ENCODE results near the gene MIER2. TPM values are rescaled to one million over a fixed set of nuclear protein-coding genes. Genes with fewer than 3 reads are reported as not detected.
"Not testable (repeated sequence)": the region's sequence is repeated elsewhere in the genome, so short reads cannot be mapped to it uniquely, and the experiment has no call there.

The MIER2 gene
- total RNA-seq, 2 experiments from 2014 or later, result 9.5 to 11.5 TPM

- peaks cover 20% of the 10 kb centered on the region for H3K4me1 ChIP-seq (ENCODE audit: insufficient read depth, low read length)
- CTCF ChIA-PET, result interaction anchor here (1.6 kb wide), 1 partner anchor 122 kb away, joined by 3 read pairs; no protein-coding TSS in a partner anchor
- no peak overlapping the region for H3K4me3 ChIP-seq (ENCODE audit: low read length)
- intact Hi-C loops (cut with DNase I, micrococcal nuclease), result no loop called here
- ATAC-seq (ENCODE audit: poor library complexity) (no peak), DNase-seq (peak in 2 of 14 experiments; percentile 7 to 25)
- H3K9me3 Mint-ChIP-seq, result no peaks in the 10 kb centered on the region
- H3K36me3 Mint-ChIP-seq (ENCODE audit: low read depth), result no peaks in the 10 kb centered on the region
- H3K27me3 ChIP-seq (ENCODE audit: control insufficient read depth in 1 of 2, insufficient read depth in 2 of 2, low read length in 2 of 2), result peaks cover 19 to 26% of the 10 kb centered on the region in 2 experiments
- H3K4me3 Mint-ChIP-seq, result no peak overlapping the region
- no peaks in the 10 kb centered on the region for H3K36me3 ChIP-seq (ENCODE audit: insufficient read depth, low read length)
- H3K27ac Mint-ChIP-seq, result no peak overlapping the region
- TF ChIP-seq, protein P1, sequence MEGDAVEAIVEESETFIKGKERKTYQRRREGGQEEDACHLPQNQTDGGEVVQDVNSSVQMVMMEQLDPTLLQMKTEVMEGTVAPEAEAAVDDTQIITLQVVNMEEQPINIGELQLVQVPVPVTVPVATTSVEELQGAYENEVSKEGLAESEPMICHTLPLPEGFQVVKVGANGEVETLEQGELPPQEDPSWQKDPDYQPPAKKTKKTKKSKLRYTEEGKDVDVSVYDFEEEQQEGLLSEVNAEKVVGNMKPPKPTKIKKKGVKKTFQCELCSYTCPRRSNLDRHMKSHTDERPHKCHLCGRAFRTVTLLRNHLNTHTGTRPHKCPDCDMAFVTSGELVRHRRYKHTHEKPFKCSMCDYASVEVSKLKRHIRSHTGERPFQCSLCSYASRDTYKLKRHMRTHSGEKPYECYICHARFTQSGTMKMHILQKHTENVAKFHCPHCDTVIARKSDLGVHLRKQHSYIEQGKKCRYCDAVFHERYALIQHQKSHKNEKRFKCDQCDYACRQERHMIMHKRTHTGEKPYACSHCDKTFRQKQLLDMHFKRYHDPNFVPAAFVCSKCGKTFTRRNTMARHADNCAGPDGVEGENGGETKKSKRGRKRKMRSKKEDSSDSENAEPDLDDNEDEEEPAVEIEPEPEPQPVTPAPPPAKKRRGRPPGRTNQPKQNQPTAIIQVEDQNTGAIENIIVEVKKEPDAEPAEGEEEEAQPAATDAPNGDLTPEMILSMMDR (IDR thresholded peaks at IDR 0.05), result no peak
- H3K27ac ChIP-seq (ENCODE audit: low read depth in 1 of 2, low read length in 2 of 2), result no peak overlapping the region
- H3K9me3 ChIP-seq (ENCODE audit: control insufficient read depth in 1 of 2, insufficient read depth in 1 of 2, low read length in 2 of 2), result peaks cover 0 to 15% of the 10 kb centered on the region in 2 experiments
- peaks cover 13% of the 10 kb centered on the region for H3K4me1 Mint-ChIP-seq (ENCODE audit: low read depth)
- POLR2A ChIA-PET, result no interaction called here
- H3K27me3 Mint-ChIP-seq, result peaks cover 66% of the 10 kb centered on the region
These were observed 39.6 kb upstream of the MIER2 start for GRCh38 chr19:383922-384798.

- Histone ChIP-seq H3K36me3 (ENCODE audit: insufficient read depth, low read length) (no peaks in the 10 kb centered on the region), H3K27me3 (ENCODE audit: control insufficient read depth in 1 of 2, insufficient read depth in 2 of 2, low read length in 2 of 2) (peaks cover 17 to 26% of the 10 kb centered on the region in 2 experiments), H3K4me3 (ENCODE audit: low read length) (no peak overlapping the region), H3K9me3 (ENCODE audit: control insufficient read depth in 1 of 2, insufficient read depth in 1 of 2, low read length in 2 of 2) (peaks cover 0 to 17% of the 10 kb centered on the region in 2 experiments), H3K4me1 (ENCODE audit: insufficient read depth, low read length) (peaks cover 20% of the 10 kb centered on the region), H3K27ac (ENCODE audit: low read depth in 1 of 2, low read length in 2 of 2) (no peak overlapping the region)
- intact Hi-C loops (cut with DNase I, micrococcal nuclease), result no loop called here
- CTCF ChIA-PET, result no interaction called here
- H3K27ac Mint-ChIP-seq, result no peak overlapping the region
- H3K36me3 Mint-ChIP-seq (ENCODE audit: low read depth), result no peaks in the 10 kb centered on the region
- ATAC-seq (ENCODE audit: poor library complexity) (no peak), DNase-seq (no peak)
- H3K9me3 Mint-ChIP-seq, result no peaks in the 10 kb centered on the region
- peaks cover 13% of the 10 kb centered on the region for H3K4me1 Mint-ChIP-seq (ENCODE audit: low read depth)
- TF ChIP-seq, protein P1 (IDR thresholded peaks at IDR 0.05), result no peak
- H3K4me3 Mint-ChIP-seq, result no peak overlapping the region
- H3K27me3 Mint-ChIP-seq, result peaks cover 62% of the 10 kb centered on the region
- POLR2A ChIA-PET, result no interaction called here
These were observed 38.4 kb upstream of the MIER2 start for GRCh38 chr19:383040-383439.

- H3K27ac ChIP-seq (ENCODE audit: low read depth in 1 of 2, low read length in 2 of 2); H3K36me3 Mint-ChIP-seq (ENCODE audit: low read depth); CTCF ChIA-PET; POLR2A ChIA-PET; H3K27ac Mint-ChIP-seq; H3K36me3 ChIP-seq (ENCODE audit: insufficient read depth, low read length); H3K4me3 ChIP-seq (ENCODE audit: low read length); intact Hi-C loops (cut with DNase I, micrococcal nuclease); H3K9me3 Mint-ChIP-seq: not testable (repeated sequence)
- H3K4me3 Mint-ChIP-seq, result peak overlapping the region; percentile 6
- peaks cover 66% of the 10 kb centered on the region for H3K27me3 Mint-ChIP-seq
- Histone ChIP-seq H3K27me3 (ENCODE audit: control insufficient read depth in 1 of 2, insufficient read depth in 2 of 2, low read length in 2 of 2) (peaks cover 14 to 26% of the 10 kb centered on the region in 2 experiments), H3K4me1 (ENCODE audit: insufficient read depth, low read length) (peaks cover 20% of the 10 kb centered on the region), H3K9me3 (ENCODE audit: control insufficient read depth in 1 of 2, insufficient read depth in 1 of 2, low read length in 2 of 2) (peaks cover 0 to 21% of the 10 kb centered on the region in 2 experiments)
- peaks cover 13% of the 10 kb centered on the region for H3K4me1 Mint-ChIP-seq (ENCODE audit: low read depth)
- peak; percentile 84 for ATAC-seq (ENCODE audit: poor library complexity)
- peak in 8 of 14 experiments; percentile 6 to 76 (median 26) for DNase-seq
These were observed 38.0 kb upstream of the MIER2 start for GRCh38 chr19:382578-382977.

GRCh38 chr19:381901-382300, 37.3 kb upstream of the MIER2 start:
- H3K27me3 Mint-ChIP-seq, result peaks cover 66% of the 10 kb centered on the region

DNA sequence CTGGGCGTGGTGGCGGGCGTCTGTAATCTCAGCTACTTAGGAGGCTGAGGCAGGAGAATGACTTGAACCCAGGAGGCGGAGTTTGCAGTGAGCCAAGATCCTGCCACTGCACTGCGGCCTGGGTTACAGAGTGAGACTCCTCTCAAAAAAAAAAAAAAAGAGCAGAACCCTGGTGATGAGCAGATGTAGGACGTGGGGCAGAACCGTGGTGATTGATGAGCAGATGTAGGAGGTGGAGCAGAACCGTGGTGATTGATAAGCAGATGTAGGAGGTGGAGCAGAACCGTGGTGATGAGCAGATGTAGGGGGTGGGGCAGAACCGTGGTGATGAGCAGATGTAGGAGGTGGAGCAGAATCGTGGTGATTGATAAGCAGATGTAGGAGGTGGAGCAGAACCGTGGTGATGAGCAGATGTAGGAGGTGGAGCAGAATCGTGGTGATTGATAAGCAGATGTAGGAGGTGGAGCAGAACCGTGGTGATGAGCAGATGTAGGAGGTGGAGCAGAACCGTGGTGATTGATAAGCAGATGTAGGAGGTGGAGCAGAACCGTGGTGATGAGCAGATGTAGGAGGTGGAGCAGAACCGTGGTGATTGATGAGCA, 36.1 kb upstream of the MIER2 start:
- POLR2A ChIA-PET; CTCF ChIA-PET; H3K36me3 Mint-ChIP-seq (ENCODE audit: low read depth); H3K4me3 Mint-ChIP-seq; H3K27ac ChIP-seq (ENCODE audit: low read depth in 1 of 2, low read length in 2 of 2); DNase-seq; H3K4me3 ChIP-seq (ENCODE audit: low read length); H3K9me3 Mint-ChIP-seq; H3K27ac Mint-ChIP-seq; ATAC-seq (ENCODE audit: poor library complexity); intact Hi-C loops (cut with DNase I, micrococcal nuclease); H3K36me3 ChIP-seq (ENCODE audit: insufficient read depth, low read length): not testable (repeated sequence)
- peaks cover 13% of the 10 kb centered on the region for H3K4me1 Mint-ChIP-seq (ENCODE audit: low read depth)
- Histone ChIP-seq H3K4me1 (ENCODE audit: insufficient read depth, low read length) (peaks cover 20% of the 10 kb centered on the region), H3K27me3 (ENCODE audit: control insufficient read depth in 1 of 2, insufficient read depth in 2 of 2, low read length in 2 of 2) (peaks cover 12 to 24% of the 10 kb centered on the region in 2 experiments), H3K9me3 (ENCODE audit: control insufficient read depth in 1 of 2, insufficient read depth in 1 of 2, low read length in 2 of 2) (peaks cover 0 to 21% of the 10 kb centered on the region in 2 experiments)
- peaks cover 55% of the 10 kb centered on the region for H3K27me3 Mint-ChIP-seq

More at GRCh38 chr19:381901-382300, 37.3 kb upstream of the MIER2 start:
- H3K9me3 Mint-ChIP-seq; ATAC-seq (ENCODE audit: poor library complexity); H3K4me3 ChIP-seq (ENCODE audit: low read length); POLR2A ChIA-PET; H3K36me3 ChIP-seq (ENCODE audit: insufficient read depth, low read length); CTCF ChIA-PET; intact Hi-C loops (cut with DNase I, micrococcal nuclease); H3K4me3 Mint-ChIP-seq; H3K27ac ChIP-seq (ENCODE audit: low read depth in 1 of 2, low read length in 2 of 2); H3K36me3 Mint-ChIP-seq (ENCODE audit: low read depth); H3K27ac Mint-ChIP-seq; DNase-seq: not testable (repeated sequence)
- H3K9me3 ChIP-seq (ENCODE audit: control insufficient read depth in 1 of 2, insufficient read depth in 1 of 2, low read length in 2 of 2), result peaks cover 0 to 21% of the 10 kb centered on the region in 2 experiments
- peaks cover 13% of the 10 kb centered on the region for H3K4me1 Mint-ChIP-seq (ENCODE audit: low read depth)
- peaks cover 12 to 26% of the 10 kb centered on the region in 2 experiments for H3K27me3 ChIP-seq (ENCODE audit: control insufficient read depth in 1 of 2, insufficient read depth in 2 of 2, low read length in 2 of 2)
- peaks cover 20% of the 10 kb centered on the region for H3K4me1 ChIP-seq (ENCODE audit: insufficient read depth, low read length)

Measured in CD4-positive, alpha-beta T cell (primary cell).